ENCODE measurements around the gene A4GNT.
"Not testable (repeated sequence)": the region's sequence is repeated elsewhere in the genome, so short reads cannot be mapped to it uniquely, and the experiment has no call there.

- peak in 1 of 2 donors; percentile 26 for TF ChIP-seq CTCF (conservative IDR thresholded peaks at IDR 0.05 in 1 of 2, IDR thresholded peaks at IDR 0.05 in 1 of 2; ENCODE audit: low read depth in 1 of 2, low read length in 2 of 2)
- not testable (repeated sequence) for TF ChIP-seq EZH2 (IDR thresholded peaks at IDR 0.05; ENCODE audit: low read length, missing control alignments)
Measured at GRCh38 chr3:138101351-138101940, 30.7 kb downstream of the A4GNT start.
